BJ (cell line): ENCODE data around the gene SNX7. TPM values are rescaled to one million over a fixed set of nuclear protein-coding genes. Genes with fewer than 3 reads are reported as not detected.

Source experiments
- CTCF ChIA-PET: fragments of 350-600 bp; formaldehyde crosslinking; extraction: SDS; loops from one replicate; lab custom pipeline; 2021; ENCODE audit warnings: antibody characterized with exemption, inconsistent platforms; lab: Yijun Ruan, JAX
- POLR2A ChIA-PET: fragments of 300-600 bp; sonication (Branson Sonifier 250); formaldehyde crosslinking; extraction: SDS; loops from one replicate; lab custom pipeline; 2021; ENCODE audit warnings: antibody characterized with exemption; lab: Charles Lee
- DNase-seq: peaks from one replicate; pipeline ENCODE4 v3.0.0-alpha.2; 2011; ENCODE audit warnings: low read depth
- H3K27me3 ChIP-seq: 2 replicates; pipeline ENCODE4 v1.6.0; 2011; ENCODE audit warnings: low read length; ENCODE audit not compliant: control insufficient read depth, insufficient read depth
- H3K36me3 ChIP-seq: 2 replicates; pipeline ENCODE4 v1.5.1; 2011; ENCODE audit warnings: low read length; ENCODE audit not compliant: control insufficient read depth, insufficient read depth
- H3K4me3 ChIP-seq: 2 replicates; pipeline ENCODE4 v1.5.1; 2011; ENCODE audit warnings: low read depth, mild to moderate bottlenecking, control low read depth, low read length
- CTCF ChIP-seq: IDR thresholded peaks from 2 replicates; pipeline ENCODE4 v1.5.1; 2011; ENCODE audit warnings: low read depth, mild to moderate bottlenecking, control low read depth, inconsistent platforms, low read length, moderate library complexity; ENCODE audit not compliant: insufficient read depth
- polyA plus RNA-seq: library from polyadenylated mRNA; depleted of rRNA; stranded (reverse); fragments of >200 nt; gene quantifications from 2 replicates; pipeline ENCODE4 v1.2.3, GENCODE V29; 2011

The SNX7 gene
- polyA plus RNA-seq, 1 experiment = 13.4 TPM

GRCh38 chr1:98681812-98682211 is 20.3 kb downstream of the SNX7 start:
- no peak overlapping the region for H3K4me3 ChIP-seq
- ChIA-PET CTCF (no interaction called here), POLR2A (no interaction called here)
- H3K36me3 ChIP-seq = no peaks in the 10 kb centered on the region
- DNase-seq = no peak
- TF ChIP-seq CTCF = no peak
- H3K27me3 ChIP-seq = no peaks in the 10 kb centered on the region

- ChIA-PET POLR2A (no interaction called here), CTCF (no interaction called here)
- no peak for TF ChIP-seq CTCF
- no peaks in the 10 kb centered on the region; the same call in 1 of the 2 replicates for H3K36me3 ChIP-seq
- no peak for DNase-seq
- no peak overlapping the region for H3K4me3 ChIP-seq
- no peaks in the 10 kb centered on the region for H3K27me3 ChIP-seq
Measured at GRCh38 chr1:98688110-98688739, 26.7 kb downstream of the SNX7 start.

- no peak overlapping the region for H3K4me3 ChIP-seq
- no peaks in the 10 kb centered on the region; the same call in 1 of the 2 replicates for H3K36me3 ChIP-seq
- CTCF ChIA-PET = no interaction called here
- no peak for DNase-seq
- no peaks in the 10 kb centered on the region for H3K27me3 ChIP-seq
- no peak for TF ChIP-seq CTCF
- POLR2A ChIA-PET = no interaction called here
Measured at GRCh38 chr1:98690576-98690975, 29.1 kb downstream of the SNX7 start.

- ChIA-PET CTCF (no interaction called here), POLR2A (no interaction called here)
- Histone ChIP-seq H3K4me3 (no peak overlapping the region), H3K27me3 (no peaks in the 10 kb centered on the region), H3K36me3 (no peaks in the 10 kb centered on the region; the same call in 1 of the 2 replicates)
- no peak for DNase-seq
- TF ChIP-seq CTCF = no peak
Measured at GRCh38 chr1:98692482-98692881, 31.0 kb downstream of the SNX7 start.

GRCh38 chr1:98693385-98693784 is 31.9 kb downstream of the SNX7 start:
- no peaks in the 10 kb centered on the region for H3K27me3 ChIP-seq
- no peaks in the 10 kb centered on the region for H3K36me3 ChIP-seq
- no peak for TF ChIP-seq CTCF
- DNase-seq = no peak
- no peak overlapping the region for H3K4me3 ChIP-seq
- ChIA-PET POLR2A (no interaction called here), CTCF (interaction anchor here (1.1 kb wide), 1 partner anchor 14 kb away, joined by 3 read pairs; no protein-coding TSS in a partner anchor)
